Mucosa of stomach (tissue), 1 donor: ENCODE results near the gene OTUD7B.

Experiments
- H3K27me3 ChIP-seq: one replicate; pipeline ENCODE4 v1.7.0; 2013; ENCODE audit warnings: mild to moderate bottlenecking, low read length; ENCODE audit not compliant: control insufficient read depth, insufficient read depth
- H3K36me3 ChIP-seq: one replicate; pipeline ENCODE4 v1.7.0; 2013; ENCODE audit warnings: low read length; ENCODE audit not compliant: control insufficient read depth, insufficient read depth
- H3K4me1 ChIP-seq: one replicate; pipeline ENCODE4 v1.7.0; 2013; ENCODE audit warnings: mild to moderate bottlenecking, low read length; ENCODE audit not compliant: control insufficient read depth, insufficient read depth
- H3K4me3 ChIP-seq: one replicate; pipeline ENCODE4 v1.7.0; 2013; ENCODE audit warnings: low read length
- H3K9ac ChIP-seq: one replicate; pipeline ENCODE4 v1.7.0; 2013; ENCODE audit warnings: mild to moderate bottlenecking, low read length, moderate library complexity
- H3K9me3 ChIP-seq: one replicate; pipeline ENCODE4 v1.7.0; 2013; ENCODE audit warnings: mild to moderate bottlenecking, low read length, moderate library complexity; ENCODE audit not compliant: control insufficient read depth
- donor health status: Pancreatic carcinoma.

The OTUD7B gene

DNA sequence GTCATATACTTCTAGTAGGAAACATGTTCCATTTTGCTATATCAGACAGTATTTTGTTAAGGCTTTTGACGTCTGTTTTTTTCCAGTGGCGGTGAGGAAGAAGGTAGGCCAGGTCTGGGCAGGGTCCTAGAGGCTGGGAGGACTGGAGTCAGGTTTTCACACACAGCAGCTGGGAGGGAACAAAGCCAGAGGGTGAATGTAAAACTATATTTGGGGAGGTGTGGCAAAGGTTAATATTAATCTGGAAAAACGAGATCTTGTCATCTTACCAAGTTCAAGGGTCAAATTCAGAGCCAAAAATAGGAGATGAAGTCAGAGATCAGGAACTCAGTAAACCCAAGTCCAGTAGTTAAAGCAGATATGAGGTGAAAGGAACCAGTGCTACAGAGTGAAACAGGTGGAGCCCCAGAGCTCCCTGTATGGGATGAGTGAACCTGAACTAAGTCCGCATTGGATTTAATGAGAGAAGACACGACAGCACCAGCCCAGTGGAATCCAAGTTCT is 10.7 kb upstream of the OTUD7B start:
- peak overlapping the region; percentile 44 for H3K9ac ChIP-seq
- H3K4me1 ChIP-seq: peaks cover 25% of the 10 kb centered on the region
- no peak overlapping the region for H3K4me3 ChIP-seq
- H3K27me3 ChIP-seq: no peaks in the 10 kb centered on the region
- H3K36me3 ChIP-seq: no peaks in the 10 kb centered on the region
- no peaks in the 10 kb centered on the region for H3K9me3 ChIP-seq

DNA sequence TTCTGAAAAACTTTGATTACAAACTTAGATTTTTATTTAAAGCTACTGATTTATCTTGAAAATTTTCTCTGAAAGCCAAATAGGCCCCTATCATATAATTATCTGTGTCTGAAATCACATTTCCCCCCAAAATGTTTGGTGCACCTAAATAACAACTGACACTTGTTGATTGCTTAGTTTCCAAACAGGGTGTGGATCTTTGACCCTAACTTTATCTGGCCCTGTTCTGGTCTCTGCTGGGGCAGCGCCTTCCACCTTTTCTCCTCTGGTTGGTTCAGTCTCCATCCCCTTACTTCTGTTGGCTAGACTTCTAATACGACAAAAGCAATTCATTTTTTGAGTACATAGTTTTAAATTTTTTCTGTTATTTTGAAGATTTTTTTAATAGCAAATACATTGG is 10.2 kb upstream of the OTUD7B start:
- Histone ChIP-seq H3K4me3 (no peak overlapping the region), H3K36me3 (no peaks in the 10 kb centered on the region), H3K9me3 (no peaks in the 10 kb centered on the region), H3K4me1 (peaks cover 22% of the 10 kb centered on the region), H3K27me3 (no peaks in the 10 kb centered on the region), H3K9ac (no peak overlapping the region)

DNA sequence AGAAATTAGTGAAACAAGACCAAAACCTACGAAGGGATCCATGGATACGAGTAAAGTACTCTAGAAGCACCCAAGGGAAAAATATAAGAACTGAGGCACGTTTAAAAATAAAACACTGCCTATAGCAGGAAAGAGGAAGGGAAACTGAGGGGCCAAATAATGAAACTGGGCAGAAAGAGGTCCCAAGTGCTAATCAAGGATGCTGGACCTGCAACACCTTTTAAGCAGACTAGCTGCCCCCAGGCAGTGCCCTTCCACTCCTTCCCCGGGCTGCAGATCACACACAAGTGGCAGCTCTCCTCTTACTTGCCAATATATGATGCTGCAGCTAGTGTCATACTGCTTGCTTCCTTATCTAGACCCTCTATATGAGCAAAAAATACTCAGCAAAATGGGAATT is 7.6 kb upstream of the OTUD7B start:
- Histone ChIP-seq H3K36me3 (no peaks in the 10 kb centered on the region), H3K4me3 (no peak overlapping the region), H3K9ac (no peak overlapping the region), H3K9me3 (no peaks in the 10 kb centered on the region), H3K4me1 (peaks cover 17% of the 10 kb centered on the region), H3K27me3 (no peaks in the 10 kb centered on the region)

DNA sequence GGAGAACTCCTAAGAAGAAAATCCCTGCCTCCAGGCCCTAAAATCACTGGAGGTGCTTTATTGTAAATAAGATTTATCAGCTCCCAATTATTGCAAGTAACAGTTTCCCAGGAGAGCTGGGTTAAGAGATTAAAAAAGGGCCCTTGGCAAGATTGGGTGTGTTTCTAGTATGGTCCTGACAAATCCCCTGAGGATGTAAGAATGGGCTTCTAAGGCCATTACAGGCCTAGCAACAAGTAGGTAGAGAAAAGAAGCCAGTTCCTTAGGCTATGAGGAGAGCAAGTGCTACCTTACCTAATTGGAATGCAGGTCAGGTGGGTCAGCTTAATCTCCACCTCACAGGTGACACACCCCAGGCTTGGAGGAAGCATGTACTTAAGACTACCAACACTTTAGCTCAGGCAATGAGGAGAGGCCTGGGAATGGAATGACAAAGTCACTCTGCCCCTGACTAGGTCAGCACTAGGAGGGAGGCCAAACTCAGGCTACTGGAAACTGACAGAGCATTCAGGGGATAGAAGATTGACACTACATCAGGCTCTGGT is 6.8 kb upstream of the OTUD7B start:
- no peak overlapping the region for H3K4me3 ChIP-seq
- H3K9me3 ChIP-seq: no peaks in the 10 kb centered on the region
- no peak overlapping the region for H3K9ac ChIP-seq
- H3K4me1 ChIP-seq: peaks cover 24% of the 10 kb centered on the region
- H3K36me3 ChIP-seq: no peaks in the 10 kb centered on the region
- no peaks in the 10 kb centered on the region for H3K27me3 ChIP-seq

DNA sequence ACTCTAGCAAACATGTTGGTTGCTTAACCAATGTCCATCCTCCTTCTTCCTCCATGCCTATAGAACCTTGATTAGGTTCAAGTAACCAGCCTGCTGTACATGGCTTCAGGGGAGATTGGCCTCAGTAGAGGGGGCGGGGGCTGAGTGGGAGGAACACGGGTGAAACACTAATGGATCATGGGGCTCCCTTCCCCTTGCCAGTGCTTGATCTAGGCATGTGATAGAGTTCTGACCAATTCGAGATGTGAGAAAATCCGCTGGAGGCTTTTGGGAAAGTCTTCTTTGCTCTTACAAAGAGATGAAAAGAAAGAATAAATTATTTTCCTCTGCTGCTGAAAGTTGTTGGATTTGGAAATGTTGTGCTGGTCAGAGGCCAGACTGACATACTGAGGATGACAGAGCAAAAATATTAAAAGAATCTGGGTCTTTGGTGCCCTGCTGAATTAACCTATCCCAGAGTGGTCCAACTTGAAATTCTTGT is 5.2 kb upstream of the OTUD7B start:
- Histone ChIP-seq H3K4me3 (no peak overlapping the region), H3K9ac (no peak overlapping the region), H3K36me3 (no peaks in the 10 kb centered on the region), H3K9me3 (no peaks in the 10 kb centered on the region), H3K27me3 (no peaks in the 10 kb centered on the region), H3K4me1 (peaks cover 19% of the 10 kb centered on the region)

DNA sequence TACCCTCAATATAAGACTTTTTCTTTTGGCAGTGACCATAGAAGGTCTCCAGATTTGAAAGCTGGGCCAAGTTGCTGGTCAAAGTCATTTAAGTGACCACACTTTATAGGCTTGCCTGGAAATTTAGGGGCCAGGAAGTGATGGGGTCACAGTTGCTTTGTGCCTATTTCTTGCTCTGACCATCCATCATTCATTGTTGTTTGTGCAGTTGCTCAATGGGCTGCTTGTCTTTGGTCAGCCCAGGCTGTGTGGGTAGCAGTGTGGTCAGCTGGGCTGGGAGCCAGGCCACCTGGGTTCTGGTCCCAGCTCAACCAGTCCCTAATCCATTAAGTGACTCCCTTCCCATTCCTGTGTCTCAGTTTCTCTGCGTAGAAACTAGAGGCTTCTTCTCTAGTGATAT is 2.1 kb upstream of the OTUD7B start:
- Histone ChIP-seq H3K27me3 (no peaks in the 10 kb centered on the region), H3K9ac (no peak overlapping the region), H3K4me3 (no peak overlapping the region), H3K36me3 (no peaks in the 10 kb centered on the region), H3K9me3 (no peaks in the 10 kb centered on the region), H3K4me1 (peaks cover 18% of the 10 kb centered on the region)

DNA sequence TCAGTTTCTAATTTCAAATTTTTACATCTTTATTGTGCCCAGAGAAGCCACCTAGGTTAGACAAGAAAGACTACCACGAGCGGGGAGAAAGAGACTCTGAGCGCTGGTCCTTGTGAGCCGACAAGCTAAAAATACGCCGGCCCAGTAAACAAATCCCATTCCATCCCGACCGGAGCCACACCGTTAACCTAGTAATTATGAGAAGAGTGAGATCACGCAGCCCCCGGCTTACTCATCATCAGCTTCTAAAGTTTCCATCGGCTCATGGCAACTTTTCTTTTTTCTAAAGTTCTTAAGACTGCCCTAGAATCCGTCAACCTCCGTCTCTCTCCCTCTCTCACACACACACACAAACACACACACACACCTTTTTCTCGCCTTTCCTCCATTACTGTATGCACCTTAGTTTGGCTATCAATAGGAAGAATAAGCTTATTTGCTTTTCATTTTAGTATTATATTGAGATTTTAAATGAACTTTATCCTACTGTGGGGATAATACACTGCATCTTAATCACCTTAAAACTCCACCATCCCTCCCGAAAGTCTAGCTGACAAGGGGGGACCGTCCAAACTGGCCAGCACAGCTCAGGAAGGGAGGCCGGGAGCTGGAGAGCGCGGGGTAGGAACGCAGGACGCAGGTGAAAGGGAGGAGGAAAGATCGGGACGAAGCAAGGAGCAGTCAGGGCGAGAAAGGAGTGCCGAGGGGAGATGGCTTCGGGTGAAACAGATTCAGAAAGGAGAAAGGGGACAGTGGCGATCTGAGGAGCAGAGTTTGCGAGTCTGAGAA is 728 bp downstream of the OTUD7B start:
- Histone ChIP-seq H3K4me1 (peaks cover 23% of the 10 kb centered on the region), H3K4me3 (peak overlapping the region; percentile 80), H3K36me3 (no peaks in the 10 kb centered on the region), H3K9me3 (no peaks in the 10 kb centered on the region), H3K9ac (peak overlapping the region; percentile 98), H3K27me3 (no peaks in the 10 kb centered on the region)

DNA sequence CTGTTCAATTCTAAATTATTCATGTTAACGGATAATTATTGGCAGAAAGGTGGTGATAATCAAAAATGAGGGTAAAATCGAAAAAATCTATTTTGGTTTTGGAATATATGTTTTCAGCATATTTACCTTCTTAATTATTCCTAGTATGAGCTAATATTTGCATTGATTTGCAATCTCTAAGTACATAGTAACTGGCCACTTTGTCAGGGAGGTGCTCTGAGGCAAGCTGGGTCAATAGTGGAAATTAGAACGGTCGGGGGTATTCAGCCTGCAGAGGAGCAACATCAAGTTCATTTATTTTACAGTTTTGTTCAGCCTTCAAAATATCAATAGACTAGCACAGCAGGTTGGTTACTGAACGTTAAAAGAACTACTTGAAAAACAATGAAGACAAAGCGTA is 1.8 kb downstream of the OTUD7B start:
- H3K4me1 ChIP-seq: peaks cover 23% of the 10 kb centered on the region
- peak overlapping the region; percentile 80 for H3K4me3 ChIP-seq
- H3K9ac ChIP-seq: peak overlapping the region; percentile 98
- no peaks in the 10 kb centered on the region for H3K9me3 ChIP-seq
- no peaks in the 10 kb centered on the region for H3K27me3 ChIP-seq
- H3K36me3 ChIP-seq: no peaks in the 10 kb centered on the region

DNA sequence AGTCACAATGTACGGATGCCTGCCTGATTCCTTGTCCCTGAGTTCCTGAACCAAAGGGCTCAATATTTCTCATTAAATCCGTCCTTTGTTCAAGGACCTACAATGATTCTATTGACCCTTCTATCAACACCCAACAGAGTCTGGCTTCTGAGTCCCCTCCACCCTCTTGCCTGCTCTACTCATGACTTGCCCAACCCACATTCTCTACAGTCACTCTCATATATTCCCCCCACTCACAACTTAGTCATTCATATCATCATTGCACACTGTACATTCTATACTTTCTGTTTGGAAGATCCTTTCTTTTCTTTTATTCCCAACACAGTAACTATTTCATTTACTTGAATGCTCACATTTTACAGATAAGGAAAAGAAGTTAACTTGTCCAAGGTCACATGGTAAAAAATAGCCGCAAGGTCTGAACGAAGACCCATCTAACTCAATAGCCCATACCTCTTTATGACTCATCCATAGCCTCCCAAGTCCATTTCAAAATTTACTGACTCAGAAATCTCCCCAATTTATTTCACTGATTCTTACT is 3.6 kb downstream of the OTUD7B start:
- H3K27me3 ChIP-seq: no peaks in the 10 kb centered on the region
- H3K9me3 ChIP-seq: no peaks in the 10 kb centered on the region
- H3K9ac ChIP-seq: no peak overlapping the region
- no peaks in the 10 kb centered on the region for H3K36me3 ChIP-seq
- peaks cover 12% of the 10 kb centered on the region for H3K4me1 ChIP-seq
- H3K4me3 ChIP-seq: no peak overlapping the region

DNA sequence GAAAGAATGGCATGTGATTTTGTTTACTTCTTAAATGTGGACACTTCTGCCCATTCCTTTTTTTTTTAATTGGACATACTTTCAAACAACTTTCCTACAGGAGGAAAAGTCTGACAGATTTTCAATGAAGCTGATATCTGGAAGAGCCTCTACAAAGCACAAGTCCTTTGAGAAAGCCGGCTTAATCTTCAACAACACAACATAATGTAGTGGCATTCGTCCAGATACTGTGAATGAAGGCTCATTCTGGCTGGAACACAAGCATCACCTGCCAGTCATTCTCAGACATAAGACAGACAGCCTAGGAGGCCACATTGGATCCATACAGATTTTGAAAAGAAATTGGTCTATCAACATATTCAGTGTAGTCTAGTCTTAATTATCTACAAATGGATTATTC is 4.9 kb downstream of the OTUD7B start:
- Histone ChIP-seq H3K9me3 (no peaks in the 10 kb centered on the region), H3K36me3 (no peaks in the 10 kb centered on the region), H3K9ac (no peak overlapping the region), H3K4me1 (peaks cover 9% of the 10 kb centered on the region), H3K4me3 (no peak overlapping the region), H3K27me3 (no peaks in the 10 kb centered on the region)

DNA sequence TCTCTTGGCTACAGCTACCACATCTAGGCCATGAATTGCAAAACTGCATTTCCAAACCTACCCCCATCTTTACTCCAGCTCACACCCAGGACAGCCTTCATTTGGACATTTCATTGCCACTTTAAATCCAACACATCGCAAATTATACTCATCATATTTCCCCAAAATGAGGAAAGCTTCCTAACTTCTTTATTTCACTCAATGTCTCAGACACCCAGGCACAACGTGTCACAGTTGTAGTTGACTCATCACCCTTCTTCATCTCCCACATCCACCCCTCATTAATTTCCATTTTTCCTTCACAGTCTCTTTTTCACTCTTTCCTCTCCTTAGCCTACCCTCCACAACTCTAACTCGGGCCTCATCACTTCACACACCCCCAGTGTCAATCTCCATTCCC is 6.7 kb downstream of the OTUD7B start:
- Histone ChIP-seq H3K9ac (no peak overlapping the region), H3K36me3 (no peaks in the 10 kb centered on the region), H3K27me3 (no peaks in the 10 kb centered on the region), H3K9me3 (no peaks in the 10 kb centered on the region), H3K4me3 (no peak overlapping the region), H3K4me1 (peaks cover 9% of the 10 kb centered on the region)

DNA sequence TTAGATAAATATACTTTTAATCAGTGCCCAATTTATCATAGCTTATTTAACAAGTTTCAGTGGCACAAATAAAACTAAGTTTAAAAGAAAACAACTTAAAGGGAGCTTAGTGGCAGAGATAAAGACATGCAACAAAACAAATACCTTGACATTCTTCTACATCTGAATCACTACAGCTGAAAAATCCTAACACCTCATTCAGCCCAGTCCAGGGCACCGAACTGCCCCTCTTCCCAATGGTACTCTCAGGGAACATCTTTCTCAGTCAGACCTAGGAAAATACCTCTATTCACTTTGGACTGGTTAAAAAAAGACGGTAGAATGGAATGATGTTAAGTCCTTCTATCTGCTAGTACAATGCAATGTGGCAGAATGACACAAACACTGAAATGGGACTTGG is 8.3 kb downstream of the OTUD7B start:
- no peak overlapping the region for H3K9ac ChIP-seq

More for the DNA sequence above, 8.3 kb downstream of the OTUD7B start:
- H3K36me3 ChIP-seq: no peaks in the 10 kb centered on the region
- no peaks in the 10 kb centered on the region for H3K9me3 ChIP-seq
- peaks cover 3% of the 10 kb centered on the region for H3K4me1 ChIP-seq
- no peak overlapping the region for H3K4me3 ChIP-seq
- no peaks in the 10 kb centered on the region for H3K27me3 ChIP-seq
